Bronchus fibroblast of lung (primary cell): ENCODE results near the gene KLHL28. TPM values are rescaled to one million over a fixed set of nuclear protein-coding genes. Genes with fewer than 3 reads are reported as not detected.

Experiments used
- total RNA-seq: library from RNA; depleted of rRNA; stranded (reverse); fragments of >200 nt; gene quantifications from 2 replicates; pipeline ENCODE4 v1.2.3, GENCODE V29; 2015

The KLHL28 gene
- 1.9 and 3.7 TPM in 2 replicates for total RNA-seq

GRCh38 chr14:44961554-44962333 is at the start of gene KLHL28, which contains the start of gene TOGARAM1:
TSS of gene KLHL28 (minus strand) at chr14:44961947. CDS start at chr14:44945928, 16,019 bp downstream.
TSS of gene TOGARAM1 (plus strand) at chr14:44962190. CDS start at chr14:44962422, 232 bp downstream.

Other genes starting within 250 kb of the KLHL28 start
- 4.4 and 5.8 TPM in 2 replicates for gene TOGARAM1, start 243 bp upstream of the KLHL28 start, total RNA-seq
- gene PRPF39, start 122.2 kb upstream of the KLHL28 start, total RNA-seq: 14.3 and 15.3 TPM in 2 replicates
- 41.3 and 56.7 TPM in 2 replicates for gene FKBP3, start 172.5 kb upstream of the KLHL28 start, total RNA-seq
- gene FANCM, start 174.0 kb upstream of the KLHL28 start, total RNA-seq: 4.2 and 6.6 TPM in 2 replicates